Stimulated activated CD8-positive, alpha-beta memory T cell treated with anti-CD3 and anti-CD28 coated beads, Interleukin-15, amount 100 ng/mL, for 4 hours (primary cell): ENCODE data around the gene TTI1.

Source experiments
- DNase-seq, 2 donors: peaks; one replicate each; pipeline ENCODE4 v3.0.0-alpha.2; 2020; ENCODE audit warnings: low read depth in 2 of 2

Gene TTI1

GRCh38 chr20:37987602-37988290 lies 45.5 kb downstream of the TTI1 start:
- DNase-seq: no peak

DNA sequence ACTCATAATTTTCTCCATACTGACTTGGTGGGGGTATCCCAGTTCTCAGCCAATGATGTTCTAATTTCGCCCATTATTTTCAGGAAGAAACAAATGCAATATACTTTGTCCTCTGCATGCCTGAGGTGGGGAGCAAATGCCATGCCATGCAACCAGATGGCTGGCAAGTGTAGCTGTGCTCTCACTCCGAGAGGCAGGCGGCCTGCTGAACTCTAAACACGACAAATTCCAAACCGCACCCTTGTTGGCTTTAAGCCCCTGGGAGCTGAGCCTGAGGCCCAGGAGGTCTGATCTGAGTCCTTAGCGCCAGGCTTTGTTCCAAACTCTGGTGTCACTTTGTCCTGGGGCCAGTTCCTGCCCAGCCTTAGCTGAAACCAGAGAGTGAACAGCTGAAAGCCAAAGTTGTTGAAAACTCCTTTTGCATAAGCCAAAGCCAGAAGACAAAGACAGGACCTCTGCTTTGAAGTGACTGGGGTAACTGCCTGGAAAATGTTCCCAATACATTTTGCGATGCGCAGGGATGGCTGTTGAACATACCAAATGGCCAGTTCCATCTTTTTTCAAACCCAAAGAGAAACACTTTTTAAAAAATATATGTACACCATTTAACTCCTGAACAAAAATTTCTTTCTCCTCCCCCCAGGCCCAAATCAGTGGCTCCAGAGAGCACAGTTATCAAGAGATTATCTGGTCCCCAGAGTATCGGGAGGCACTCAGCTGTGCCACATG lies 46.2 kb downstream of the TTI1 start:
- no peak for DNase-seq

DNA sequence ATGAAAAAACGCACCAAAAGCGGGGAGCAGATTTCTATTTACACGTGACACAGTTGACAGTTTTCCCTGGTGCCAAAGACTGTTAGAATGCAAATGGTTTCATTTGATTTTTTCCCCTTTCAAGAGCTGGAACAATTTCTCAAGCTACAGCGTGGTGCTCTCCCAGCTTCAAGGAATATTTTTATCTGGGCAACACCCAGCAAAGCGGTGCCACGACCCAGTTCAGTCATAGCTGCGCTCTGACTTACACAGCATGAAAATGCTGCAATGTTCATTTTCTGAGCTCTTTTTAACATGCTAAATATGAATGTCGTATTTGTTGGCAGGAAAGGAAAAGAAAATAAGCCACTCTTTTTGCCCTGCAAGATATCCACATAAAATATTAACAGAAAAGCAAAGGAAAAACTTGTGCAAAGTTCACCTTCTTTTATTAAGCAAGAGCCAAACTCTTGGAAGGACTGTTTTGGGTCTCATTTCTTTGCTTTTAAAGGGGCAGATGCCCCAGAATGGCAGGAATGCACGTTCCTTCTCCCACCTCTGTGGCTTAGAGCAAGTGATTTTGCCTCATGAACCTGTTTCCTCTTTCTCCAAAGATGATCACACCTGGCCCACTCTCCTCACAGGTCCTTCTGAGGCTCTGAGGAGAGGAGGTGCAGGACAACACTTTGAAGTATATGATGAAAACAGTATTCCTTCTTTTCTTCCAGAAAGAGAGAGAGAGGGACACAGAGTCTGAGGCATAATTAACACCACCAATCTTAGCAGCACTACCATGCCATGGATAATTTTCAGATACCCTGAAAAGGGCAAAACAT lies 47.0 kb downstream of the TTI1 start:
- no peak for DNase-seq

- DNase-seq: no peak
Measured at GRCh38 chr20:37984018-37984785, 49.1 kb downstream of the TTI1 start.

- no peak for DNase-seq
Measured at GRCh38 chr20:37983286-37983685, 50.0 kb downstream of the TTI1 start.

DNA sequence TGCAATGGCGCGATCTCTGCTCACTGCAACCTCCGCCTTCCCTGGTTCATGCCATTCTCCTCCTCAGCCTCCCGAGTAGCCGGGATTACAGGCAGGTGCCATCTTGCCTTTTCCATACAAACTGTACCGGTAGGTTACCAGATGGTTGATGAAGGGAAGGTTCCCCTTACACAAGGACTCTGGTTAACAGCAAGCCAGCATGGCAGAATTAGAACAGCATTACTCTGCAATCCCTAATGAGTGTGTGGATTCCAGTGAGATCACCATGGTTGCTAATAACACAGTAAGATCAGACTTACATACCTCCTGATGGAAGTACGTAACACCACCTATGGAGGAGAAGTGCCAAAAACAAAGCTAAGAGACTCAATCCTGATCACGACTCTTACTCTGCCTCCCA lies 51.7 kb downstream of the TTI1 start:
- no peak for DNase-seq

- no peak for DNase-seq
Measured at GRCh38 chr20:37980876-37981275, 52.4 kb downstream of the TTI1 start.

DNA sequence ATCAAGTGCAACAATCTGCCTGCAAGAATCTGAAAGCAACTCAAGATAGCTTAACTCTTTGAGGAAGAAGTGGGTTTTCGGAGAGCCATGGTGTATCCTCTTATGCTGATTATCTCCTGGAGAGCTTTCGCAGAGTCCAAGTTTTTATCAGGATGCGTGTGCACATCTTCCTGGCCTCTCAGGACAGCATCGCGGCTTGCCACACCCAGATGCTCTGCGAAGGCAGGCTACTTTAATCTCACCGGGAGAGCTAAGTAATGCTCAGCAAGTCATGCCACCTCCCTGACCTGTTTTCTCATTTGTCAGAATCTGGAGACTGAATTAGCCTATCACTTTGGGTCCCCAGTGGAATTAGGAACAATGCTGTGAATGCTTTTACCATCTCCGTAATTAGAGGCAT lies 52.9 kb downstream of the TTI1 start:
- DNase-seq: no peak

- DNase-seq: no peak
Measured at GRCh38 chr20:37979021-37979985, 54.0 kb downstream of the TTI1 start.

GRCh38 chr20:37977786-37978185 lies 55.5 kb downstream of the TTI1 start:
- no peak for DNase-seq

- DNase-seq: no peak
Measured at GRCh38 chr20:37977338-37977737, 55.9 kb downstream of the TTI1 start.

DNA sequence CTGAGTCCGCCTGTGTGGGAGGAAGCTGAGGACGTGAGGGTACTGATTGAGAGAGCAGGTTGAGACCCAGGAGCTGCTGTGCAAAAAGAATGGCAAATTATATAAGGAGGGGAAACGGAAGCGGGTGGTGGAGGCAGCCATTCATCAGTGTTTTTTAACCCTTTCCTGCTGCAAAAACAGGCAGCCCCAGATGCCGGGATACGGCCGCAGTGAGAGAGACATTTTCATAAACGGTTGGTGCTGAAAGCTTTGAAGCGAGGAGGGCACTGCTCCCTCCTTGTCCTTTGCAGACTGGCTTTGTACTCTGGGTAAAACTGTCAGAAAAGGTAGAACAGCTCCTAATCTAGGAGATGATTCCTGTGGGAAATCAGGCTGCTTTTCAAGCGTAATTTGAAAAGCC lies 56.4 kb downstream of the TTI1 start:
- DNase-seq: no peak

GRCh38 chr20:37973059-37973910 lies 60.0 kb downstream of the TTI1 start:
- DNase-seq: no peak

- DNase-seq: no peak
Measured at GRCh38 chr20:37972256-37973058, 60.8 kb downstream of the TTI1 start.

GRCh38 chr20:37971561-37972127 lies 61.6 kb downstream of the TTI1 start:
- no peak for DNase-seq

DNA sequence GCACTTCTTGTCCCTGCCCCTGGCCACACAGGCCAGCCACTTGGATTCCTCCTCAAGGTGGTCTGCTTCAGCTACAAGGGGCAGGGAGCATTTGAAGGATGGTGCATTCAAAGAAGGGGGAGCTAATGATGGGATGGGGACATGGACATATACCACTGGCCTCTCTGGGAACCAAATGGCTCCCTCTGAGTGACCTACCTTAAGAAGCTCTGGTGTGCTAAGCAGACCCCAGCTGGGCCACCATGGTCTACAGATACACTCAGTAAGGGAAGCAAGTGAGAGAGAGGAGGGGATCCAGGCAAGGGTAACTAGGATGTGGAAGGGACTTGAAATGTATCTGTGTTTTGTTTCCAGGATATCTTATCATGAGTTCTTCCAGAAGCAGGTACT lies 62.4 kb downstream of the TTI1 start:
- no peak for DNase-seq

- no peak for DNase-seq
Measured at GRCh38 chr20:37969949-37970855, 63.1 kb downstream of the TTI1 start.
